H9 (cell line): ENCODE measurements around the gene GALNT9. TPM values are rescaled to one million over a fixed set of nuclear protein-coding genes. Genes with fewer than 3 reads are reported as not detected.

Experiments used
- DNase-seq: peaks from one replicate; pipeline ENCODE4 v3.0.0-alpha.2; 2017
- H2AFZ ChIP-seq: one replicate; pipeline ENCODE4 v1.6.1; 2013; ENCODE audit warnings: mild to moderate bottlenecking, low read length, control low read depth, moderate library complexity
- H2AK5ac ChIP-seq: 2 replicates; pipeline ENCODE4 v1.6.1; 2013; ENCODE audit warnings: low read length, control low read depth, mixed read lengths; ENCODE audit not compliant: insufficient read length
- H2BK120ac ChIP-seq: one replicate; pipeline ENCODE4 v1.6.1; 2013; ENCODE audit warnings: low read depth, mild to moderate bottlenecking, low read length, control low read depth, inconsistent platforms; ENCODE audit not compliant: poor library complexity, severe bottlenecking
- H2BK12ac ChIP-seq: 2 replicates; pipeline ENCODE4 v1.6.1; 2013; ENCODE audit warnings: low read length, control low read depth, mixed read lengths, low read depth; ENCODE audit not compliant: insufficient read length
- H2BK15ac ChIP-seq: 2 replicates; pipeline ENCODE4 v1.6.1; 2013; ENCODE audit warnings: low read depth, low read length, control low read depth
- H2BK20ac ChIP-seq: one replicate; pipeline ENCODE4 v1.6.1; 2013; ENCODE audit warnings: low read depth, mild to moderate bottlenecking, low read length, control low read depth, inconsistent platforms; ENCODE audit not compliant: poor library complexity, severe bottlenecking
- H2BK5ac ChIP-seq: 2 replicates; pipeline ENCODE4 v1.6.1; 2013; ENCODE audit warnings: low read length, control low read depth, mixed read lengths; ENCODE audit not compliant: insufficient read length
- H3K14ac ChIP-seq: 2 replicates; pipeline ENCODE4 v1.6.1; 2013; ENCODE audit warnings: low read length, control low read depth; ENCODE audit not compliant: insufficient read depth
- H3K18ac ChIP-seq: 2 replicates; pipeline ENCODE4 v1.6.1; 2013; ENCODE audit warnings: low read depth, mild to moderate bottlenecking, mixed read lengths, low read length, control low read depth; ENCODE audit not compliant: insufficient read length
- H3K23ac ChIP-seq: 2 replicates; pipeline ENCODE4 v1.6.1; 2013; ENCODE audit warnings: low read length, control low read depth, mixed read lengths, low read depth; ENCODE audit not compliant: insufficient read length
- H3K23me2 ChIP-seq: 2 replicates; pipeline ENCODE4 v1.6.1; 2013; ENCODE audit warnings: low read depth, mild to moderate bottlenecking, mixed read lengths, low read length, control low read depth; ENCODE audit not compliant: insufficient read length, poor library complexity, severe bottlenecking
- H3K27ac ChIP-seq: 2 replicates; pipeline ENCODE4 v1.5.1; 2013; ENCODE audit warnings: low read length, control low read depth, mixed read lengths, low read depth; ENCODE audit not compliant: insufficient read length
- H3K27me3 ChIP-seq: 2 replicates; pipeline ENCODE4 v1.6.1; 2013; ENCODE audit warnings: low read length, control low read depth, inconsistent platforms; ENCODE audit not compliant: insufficient read depth
- H3K4ac ChIP-seq: 2 replicates; pipeline ENCODE4 v1.6.1; 2013; ENCODE audit warnings: low read depth, mild to moderate bottlenecking, control low read depth, inconsistent platforms, low read length, moderate library complexity
- H3K4me1 ChIP-seq: 2 replicates; pipeline ENCODE4 v1.6.1; 2013; ENCODE audit warnings: low read length, control low read depth, inconsistent platforms; ENCODE audit not compliant: insufficient read depth
- H3K4me2 ChIP-seq: 2 replicates; pipeline ENCODE4 v1.6.1; 2013; ENCODE audit warnings: low read length, control low read depth, mixed read lengths; ENCODE audit not compliant: insufficient read length, insufficient read depth
- H3K56ac ChIP-seq: 2 replicates; pipeline ENCODE4 v1.6.1; 2013; ENCODE audit warnings: low read depth, mild to moderate bottlenecking, mixed read lengths, low read length, control low read depth; ENCODE audit not compliant: insufficient read length
- H3K79me1 ChIP-seq: 2 replicates; pipeline ENCODE4 v1.6.1; 2013; ENCODE audit warnings: low read depth, mild to moderate bottlenecking, moderate library complexity, low read length, control low read depth, inconsistent platforms; ENCODE audit not compliant: insufficient read depth, poor library complexity, severe bottlenecking
- H3K79me2 ChIP-seq: 2 replicates; pipeline ENCODE4 v1.6.1; 2013; ENCODE audit warnings: low read length, control low read depth, inconsistent platforms; ENCODE audit not compliant: insufficient read depth
- H3K9ac ChIP-seq: 2 replicates; pipeline ENCODE4 v1.6.1; 2013; ENCODE audit warnings: low read length, control low read depth, mixed read lengths; ENCODE audit not compliant: insufficient read length; ENCODE audit errors: extremely low read depth
- H3K9me3 ChIP-seq: one replicate; pipeline ENCODE4 v1.6.1; 2013; ENCODE audit warnings: low read depth, low read length, inconsistent platforms; ENCODE audit not compliant: control insufficient read depth
- H3T11ph ChIP-seq: one replicate; pipeline ENCODE4 v1.6.1; 2013; ENCODE audit warnings: mild to moderate bottlenecking, low read length, control low read depth, inconsistent platforms
- H4K20me1 ChIP-seq: one replicate; pipeline ENCODE4 v1.6.1; 2013; ENCODE audit not compliant: control insufficient read depth, insufficient read length, insufficient read depth
- H4K5ac ChIP-seq: 2 replicates; pipeline ENCODE4 v1.6.1; 2013; ENCODE audit warnings: low read depth, mild to moderate bottlenecking, mixed read lengths, low read length, control low read depth; ENCODE audit not compliant: insufficient read length
- H4K8ac ChIP-seq: replicated peaks from 2 replicates; pipeline ENCODE4 v1.6.1; 2013; ENCODE audit warnings: low read length, control low read depth, mixed read lengths, low read depth; ENCODE audit not compliant: insufficient read length
- H4K91ac ChIP-seq: 2 replicates; pipeline ENCODE4 v1.6.1; 2013; ENCODE audit warnings: low read depth, mild to moderate bottlenecking, moderate library complexity, mixed read lengths, low read length, control low read depth; ENCODE audit not compliant: insufficient read length
- H3K27ac Mint-ChIP-seq, 3 experiments: 2 replicates in 2 of 3; 3 replicates in 1 of 3; pipeline ENCODE4 v1.8.0; 2020 to 2021; ENCODE audit warnings: mixed read lengths in 3 of 3, mild to moderate bottlenecking in 1 of 3, moderate library complexity in 1 of 3
- H3K27me3 Mint-ChIP-seq: 2 replicates; pipeline ENCODE4 v1.8.0; 2021; ENCODE audit warnings: low read depth, mild to moderate bottlenecking, moderate library complexity, mixed read lengths
- H3K36me3 Mint-ChIP-seq, 3 experiments: 2 replicates in 2 of 3; 3 replicates in 1 of 3; pipeline ENCODE4 v1.8.0; 2020 to 2021; ENCODE audit warnings: low read depth in 3 of 3, mixed read lengths in 3 of 3; ENCODE audit not compliant: insufficient read depth in 1 of 3
- H3K4me1 Mint-ChIP-seq, 2 experiments: 2 replicates each; pipeline ENCODE4 v1.8.0; 2020; ENCODE audit warnings: mixed read lengths in 2 of 2
- H3K4me3 Mint-ChIP-seq, 2 experiments: 2 replicates in 1 of 2; 3 replicates in 1 of 2; pipeline ENCODE4 v1.8.0; 2020 to 2021; ENCODE audit warnings: mild to moderate bottlenecking in 2 of 2, mixed read lengths in 2 of 2, moderate library complexity in 1 of 2
- H3K9me3 Mint-ChIP-seq, 2 experiments: 2 replicates in 1 of 2; 3 replicates in 1 of 2; pipeline ENCODE4 v1.8.0; 2020; ENCODE audit warnings: mild to moderate bottlenecking in 2 of 2, mixed read lengths in 2 of 2, moderate library complexity in 1 of 2
- WGBS: extraction: QIAGEN DNeasy Blood & Tissue Kit; methylation state at CpG from one replicate; pipeline ENCODE4 v1.1.7; 2013; ENCODE audit warnings: missing lambda C conversion rate, low lambda C conversion rate, mixed read lengths; ENCODE audit not compliant: insufficient read length; ENCODE audit errors: extremely low coverage; 5-methylcytosine and 5-hydroxymethylcytosine counted together
- total RNA-seq: library from RNA; stranded (reverse); gene quantifications from 2 replicates; pipeline ENCODE4 v1.2.1, GENCODE V29; 2021
- TF ChIP-seq, protein P1 (sequence below): fragments of 200-600 bp; sonication (generic); conservative IDR thresholded peaks from 3 replicates; pipeline ENCODE4 v1.8.0; 2021; ENCODE audit warnings: antibody characterized with exemption, mild to moderate bottlenecking

GALNT9 gene
- total RNA-seq, 1 experiment from 2014 or later: 0.35 TPM

GRCh38 chr12:132326646-132327045, 2.7 kb downstream of the GALNT9 start:
- Histone ChIP-seq H2BK15ac (no peak overlapping the region), H4K5ac (no peak overlapping the region), H3K18ac (no peak overlapping the region), H3K9ac (no peak overlapping the region), H3K79me1 (no peaks in the 10 kb centered on the region), H3K4me2 (no peak overlapping the region), H4K8ac (no peak overlapping the region), H2BK20ac (no peak overlapping the region), H4K91ac (no peak overlapping the region), H2BK12ac (no peak overlapping the region), H3K4ac (no peak overlapping the region), H2AK5ac (no peak overlapping the region), H3K23me2 (no peaks in the 10 kb centered on the region), H3K27me3 (peaks cover 37% of the 10 kb centered on the region), H3K14ac (no peak overlapping the region), H3K56ac (no peak overlapping the region), H2BK5ac (no peak overlapping the region), H2AFZ (no peak overlapping the region), H4K20me1 (no peaks in the 10 kb centered on the region), H3K9me3 (no peaks in the 10 kb centered on the region), H3K4me1 (no peaks in the 10 kb centered on the region), H3K23ac (no peak overlapping the region), H2BK120ac (no peak overlapping the region), H3K79me2 (no peaks in the 10 kb centered on the region), H3K27ac (no peak overlapping the region), H3T11ph (no peak overlapping the region)
- Mint-ChIP-seq H3K4me3 (no peak overlapping the region; a peak in 1 of 5 replicates), H3K4me1 (peaks cover 5 to 24% of the 10 kb centered on the region in 2 experiments), H3K27me3 (peaks cover 83% of the 10 kb centered on the region), H3K36me3 (no peaks in the 10 kb centered on the region), H3K9me3 (peaks cover 0 to 7% of the 10 kb centered on the region in 2 experiments; a peak in 3 of 5 replicates), H3K27ac (no peak overlapping the region; a peak in 1 of 7 replicates)
- TF ChIP-seq, protein P1, sequence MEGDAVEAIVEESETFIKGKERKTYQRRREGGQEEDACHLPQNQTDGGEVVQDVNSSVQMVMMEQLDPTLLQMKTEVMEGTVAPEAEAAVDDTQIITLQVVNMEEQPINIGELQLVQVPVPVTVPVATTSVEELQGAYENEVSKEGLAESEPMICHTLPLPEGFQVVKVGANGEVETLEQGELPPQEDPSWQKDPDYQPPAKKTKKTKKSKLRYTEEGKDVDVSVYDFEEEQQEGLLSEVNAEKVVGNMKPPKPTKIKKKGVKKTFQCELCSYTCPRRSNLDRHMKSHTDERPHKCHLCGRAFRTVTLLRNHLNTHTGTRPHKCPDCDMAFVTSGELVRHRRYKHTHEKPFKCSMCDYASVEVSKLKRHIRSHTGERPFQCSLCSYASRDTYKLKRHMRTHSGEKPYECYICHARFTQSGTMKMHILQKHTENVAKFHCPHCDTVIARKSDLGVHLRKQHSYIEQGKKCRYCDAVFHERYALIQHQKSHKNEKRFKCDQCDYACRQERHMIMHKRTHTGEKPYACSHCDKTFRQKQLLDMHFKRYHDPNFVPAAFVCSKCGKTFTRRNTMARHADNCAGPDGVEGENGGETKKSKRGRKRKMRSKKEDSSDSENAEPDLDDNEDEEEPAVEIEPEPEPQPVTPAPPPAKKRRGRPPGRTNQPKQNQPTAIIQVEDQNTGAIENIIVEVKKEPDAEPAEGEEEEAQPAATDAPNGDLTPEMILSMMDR: no peak
- WGBS: no CpG with 5 or more reads among the region's 11 CpGs
- DNase-seq: no peak
